Adrenal gland (tissue), 12 donors: ENCODE data around the gene RBKS. TPM values are rescaled to one million over a fixed set of nuclear protein-coding genes. Genes with fewer than 3 reads are reported as not detected.
"Not testable (repeated sequence)": the region's sequence is repeated elsewhere in the genome, so short reads cannot be mapped to it uniquely, and the experiment has no call there.

Experiments
- DNase-seq, 7 donors: peaks; one replicate each; pipeline ENCODE4 v3.0.0-alpha.2; 2019 to 2020
- H3K27ac ChIP-seq, 5 donors: fragments of 200-600 bp; sonication (generic) in 4 of 5; 1 replicate in 3 of 5; 2 replicates in 2 of 5; pipeline versions ENCODE4 v1.5.1 to v1.8.0; 2016 to 2020; ENCODE audit warnings: mild to moderate bottlenecking in 1 of 5
- H3K27me3 ChIP-seq: fragments of 200-600 bp; 2 replicates; pipeline ENCODE4 v1.8.0; 2021
- H3K36me3 ChIP-seq, 2 donors: fragments of 200-600 bp; replicated peaks in 1 of 2; 1 replicate in 1 of 2; 2 replicates in 1 of 2; pipeline versions ENCODE4 v1.5.1 to v1.8.0; 2018 to 2022
- H3K4me1 ChIP-seq, 2 donors: fragments of 200-600 bp; replicated peaks in 1 of 2; 1 replicate in 1 of 2; 2 replicates in 1 of 2; pipeline versions ENCODE4 v1.5.1 to v1.8.0; 2018 to 2021
- H3K4me3 ChIP-seq, 4 donors: fragments of 200-600 bp; sonication (generic) in 3 of 4; one replicate each; pipeline ENCODE4 v1.5.1; 2016 to 2018
- H3K9me3 ChIP-seq, 3 donors: fragments of 200-600 bp; sonication (generic) in 1 of 3; replicated peaks in 1 of 3; 1 replicate in 2 of 3; 2 replicates in 1 of 3; pipeline versions ENCODE4 v1.5.1 to v1.8.0; 2016 to 2021
- POLR2A ChIP-seq, 2 donors: fragments of 450-650 bp; IDR thresholded peaks; one replicate each; pipeline ENCODE4 v1.6.1; 2017; ENCODE audit warnings: antibody characterized with exemption in 2 of 2, mild to moderate bottlenecking in 2 of 2, moderate library complexity in 1 of 2
- WGBS, 4 donors: extraction: QIAGEN DNeasy Blood & Tissue Kit in 2 of 4; methylation state at CpG; one replicate each; pipeline versions ENCODE4 v1.1.5 to v1.1.7; 2013 to 2017; 5-methylcytosine and 5-hydroxymethylcytosine counted together
- intact Hi-C, 2 donors: fragments of 100-400 bp; cut with DNase I; formaldehyde crosslinking; loops; one replicate each; pipeline versions ENCODE4 v1.14.1 to v1.15.0; 2022 to 2023
- polyA plus RNA-seq, 3 donors: library from polyadenylated mRNA; stranded (reverse); fragments of 200-250 nt in 2 of 3; fragments of 350-450 nt in 1 of 3; fragmentation: Illumina TruSeq in 1 of 3; extraction: RNeasy Lipid Tissue Mini Kit (QIAGEN cat#74804) in 1 of 3; gene quantifications; one replicate each; pipeline ENCODE4 v1.2.3, GENCODE V29; 2013 to 2014
- total RNA-seq, 9 donors: library from RNA; depleted of rRNA in 4 of 9; stranded (reverse); fragments of >200 nt in 4 of 9; fragments of 120-200 nt in 1 of 9; fragmentation: NEBNext Ultra II Directional in 1 of 9; extraction: Animal tissue kit (Norgen Biotek cat#: 25700) in 1 of 9; gene quantifications; one replicate each; pipeline versions ENCODE4 v1.1.0 to v1.2.4, GENCODE V29; 2013 to 2023
- TF ChIP-seq, protein P1 (sequence below), 6 experiments: fragments of 450-650 bp in 4 of 6; fragments of 200-600 bp in 2 of 6; sonication (generic) in 1 of 6; IDR thresholded peaks; 1 replicate in 5 of 6; 2 replicates in 1 of 6; pipeline versions ENCODE4 v1.5.1 to v1.8.0; 2016 to 2021; ENCODE audit warnings: antibody characterized with exemption in 6 of 6, mild to moderate bottlenecking in 2 of 6, moderate library complexity in 1 of 6
- donor health status: healthy with polysubstance abuse.
- donor health status: Bipolar disorder and iron deficiency.
- donor health status: DM: yes; HTN: yes; CAD: no.
- donor health status: DM: no; HTN: no; CAD: no.
- donor health status: DM: no; HTN: no; CAD: no.
- donor health status: DM: yes; HTN: yes; CAD: no.

The RBKS gene
- total and polyA plus RNA-seq, 12 donors: 9.1 to 54.4 (median 20.3) TPM

DNA sequence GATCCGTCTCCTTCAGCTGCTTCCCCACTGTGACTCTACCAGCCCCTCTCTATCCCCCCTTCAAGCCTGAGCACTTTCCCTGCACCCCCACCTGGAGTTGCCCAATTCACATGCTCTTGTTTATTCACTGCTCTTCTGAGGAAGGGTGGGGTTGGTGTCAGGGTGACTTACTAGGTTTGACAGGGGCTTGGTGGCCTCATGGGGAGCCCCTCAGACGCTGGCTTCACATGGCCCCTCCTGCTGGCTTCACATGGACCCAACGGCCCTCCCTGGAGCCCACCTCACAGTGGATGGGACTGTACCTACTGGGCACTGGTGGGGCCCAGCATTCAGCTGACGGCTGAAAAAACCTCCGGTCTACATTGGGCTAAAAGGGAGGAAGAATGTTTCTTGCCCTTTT is 135.4 kb downstream of the RBKS start:
- intact Hi-C loops: no loop called here
- Histone ChIP-seq H3K27ac (no peak overlapping the region), H3K4me3 (no peak overlapping the region), H3K36me3 (no peaks in the 10 kb centered on the region), H3K27me3 (no peaks in the 10 kb centered on the region), H3K4me1 (peaks cover 16 to 28% of the 10 kb centered on the region in 2 donors), H3K9me3 (no peaks in the 10 kb centered on the region)
- peak in 1 of 7 donors; percentile 48 for DNase-seq
- TF ChIP-seq, protein P1, sequence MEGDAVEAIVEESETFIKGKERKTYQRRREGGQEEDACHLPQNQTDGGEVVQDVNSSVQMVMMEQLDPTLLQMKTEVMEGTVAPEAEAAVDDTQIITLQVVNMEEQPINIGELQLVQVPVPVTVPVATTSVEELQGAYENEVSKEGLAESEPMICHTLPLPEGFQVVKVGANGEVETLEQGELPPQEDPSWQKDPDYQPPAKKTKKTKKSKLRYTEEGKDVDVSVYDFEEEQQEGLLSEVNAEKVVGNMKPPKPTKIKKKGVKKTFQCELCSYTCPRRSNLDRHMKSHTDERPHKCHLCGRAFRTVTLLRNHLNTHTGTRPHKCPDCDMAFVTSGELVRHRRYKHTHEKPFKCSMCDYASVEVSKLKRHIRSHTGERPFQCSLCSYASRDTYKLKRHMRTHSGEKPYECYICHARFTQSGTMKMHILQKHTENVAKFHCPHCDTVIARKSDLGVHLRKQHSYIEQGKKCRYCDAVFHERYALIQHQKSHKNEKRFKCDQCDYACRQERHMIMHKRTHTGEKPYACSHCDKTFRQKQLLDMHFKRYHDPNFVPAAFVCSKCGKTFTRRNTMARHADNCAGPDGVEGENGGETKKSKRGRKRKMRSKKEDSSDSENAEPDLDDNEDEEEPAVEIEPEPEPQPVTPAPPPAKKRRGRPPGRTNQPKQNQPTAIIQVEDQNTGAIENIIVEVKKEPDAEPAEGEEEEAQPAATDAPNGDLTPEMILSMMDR (IDR thresholded peaks at IDR 0.05): no peak
- no peak for TF ChIP-seq POLR2A (IDR thresholded peaks at IDR 0.05)
- WGBS, 4 donors: 87 to 96% (median 87%) methylated on average over 5 of the region's 5 CpGs

DNA sequence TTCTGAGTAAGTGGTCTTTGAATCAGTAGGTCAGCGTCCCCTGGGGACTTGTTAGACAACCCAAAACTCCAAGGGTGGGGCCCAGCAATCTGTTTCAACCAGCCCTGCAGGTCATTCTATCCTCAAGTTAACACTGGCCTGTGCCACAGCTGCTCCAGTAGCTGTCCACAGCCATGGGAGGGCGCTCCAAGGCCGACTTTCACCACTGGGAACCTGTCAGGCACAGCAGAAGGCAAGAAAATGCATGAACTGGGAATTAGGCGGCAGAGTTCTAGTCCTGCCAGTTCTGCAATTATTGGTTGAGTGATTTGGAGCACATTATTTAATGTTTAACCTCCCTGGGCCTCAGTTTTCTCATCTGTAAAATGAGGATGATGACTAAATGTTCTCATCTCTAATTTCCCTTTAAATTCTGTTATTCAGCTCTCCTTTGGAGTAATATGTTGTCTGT is 136.0 kb downstream of the RBKS start:
- no peak overlapping the region for H3K4me3 ChIP-seq
- H3K27ac ChIP-seq: no peak overlapping the region
- no peak for TF ChIP-seq POLR2A (IDR thresholded peaks at IDR 0.05)
- TF ChIP-seq, protein P1 (IDR thresholded peaks at IDR 0.05): peak; percentile 74 to 92 (median 87)
- intact Hi-C loops: no loop called here
- WGBS, 4 donors: 27 to 39% (median 33%) methylated on average over 3 to 4 of the region's 4 CpGs
- no peaks in the 10 kb centered on the region for H3K36me3 ChIP-seq
- no peaks in the 10 kb centered on the region for H3K27me3 ChIP-seq
- H3K4me1 ChIP-seq: peaks cover 16 to 28% of the 10 kb centered on the region in 2 donors
- no peaks in the 10 kb centered on the region for H3K9me3 ChIP-seq
- peak; percentile 86 to 93 (median 87) for DNase-seq

DNA sequence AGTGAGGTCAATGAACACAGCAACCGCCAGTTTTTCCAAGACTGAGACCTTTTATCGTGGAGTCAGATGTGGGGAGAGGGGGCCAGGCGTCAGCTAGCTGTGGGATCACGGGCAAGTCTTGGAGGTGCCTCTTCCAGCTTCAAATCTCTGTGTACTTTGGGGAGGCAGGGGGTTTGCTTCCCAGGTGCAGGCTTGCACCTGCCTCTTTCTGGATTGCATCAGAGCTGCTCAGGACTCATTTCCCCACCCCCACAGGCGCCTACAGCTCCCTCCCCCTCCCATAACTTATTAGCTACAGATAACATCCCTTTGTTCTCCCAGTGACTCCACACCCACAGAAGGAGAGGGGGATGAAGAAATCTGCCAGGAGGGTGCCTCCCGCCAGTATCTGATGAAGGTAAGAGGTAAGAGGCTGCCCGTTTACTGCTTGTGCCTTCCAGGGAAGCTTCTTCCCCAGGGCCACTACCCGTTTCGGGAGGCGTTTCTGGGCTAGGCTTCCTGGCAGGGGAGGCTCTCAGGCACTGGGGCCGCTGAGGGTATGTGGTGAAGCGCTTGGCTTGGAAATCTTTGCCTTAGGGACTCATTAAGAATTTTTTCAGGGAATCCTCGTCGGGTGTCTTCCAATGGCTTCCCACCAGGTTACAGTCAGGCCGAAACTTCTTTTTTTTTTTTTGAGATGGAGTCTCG is 137.5 kb downstream of the RBKS start:
- Histone ChIP-seq H3K9me3 (no peaks in the 10 kb centered on the region), H3K27me3 (no peaks in the 10 kb centered on the region), H3K27ac (peak overlapping the region in 2 of 5 donors; percentile 21 to 66), H3K36me3 (no peaks in the 10 kb centered on the region), H3K4me1 (peaks cover 16 to 28% of the 10 kb centered on the region in 2 donors), H3K4me3 (no peak overlapping the region)
- 60 to 82% (median 68%) methylated on average over 16 of the region's 16 CpGs for WGBS, 4 donors
- intact Hi-C loops: no loop called here
- TF ChIP-seq POLR2A (IDR thresholded peaks at IDR 0.05): no peak
- TF ChIP-seq, protein P1 (IDR thresholded peaks at IDR 0.05): no peak
- peak in 3 of 7 donors; percentile 34 to 49 (median 40) for DNase-seq

DNA sequence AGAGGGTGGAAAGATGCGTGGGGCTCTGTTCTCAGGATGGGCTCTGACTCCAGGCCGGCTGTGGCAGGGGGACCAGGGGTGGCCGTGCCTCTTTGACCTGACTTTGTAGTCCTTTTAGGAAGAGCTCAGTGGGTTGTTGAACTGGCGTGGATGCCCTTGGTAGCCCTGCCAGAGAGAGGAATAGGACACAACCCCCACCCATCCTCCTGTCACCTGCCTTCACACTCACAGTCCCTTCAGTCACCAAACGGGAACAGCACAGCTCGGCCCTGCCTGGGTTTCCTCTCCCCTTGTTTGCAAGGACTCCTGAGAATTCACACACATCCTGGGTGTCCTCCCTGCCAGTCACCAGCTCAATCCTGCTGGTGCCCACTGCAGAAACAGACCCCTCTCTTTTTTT is 138.8 kb downstream of the RBKS start:
- DNase-seq: peak in 1 of 7 donors; percentile 48
- Histone ChIP-seq H3K36me3 (no peaks in the 10 kb centered on the region), H3K4me1 (peaks cover 7 to 16% of the 10 kb centered on the region in 2 donors), H3K27me3 (no peaks in the 10 kb centered on the region), H3K4me3 (no peak overlapping the region), H3K9me3 (no peaks in the 10 kb centered on the region), H3K27ac (no peak overlapping the region)
- intact Hi-C loops: no loop called here
- TF ChIP-seq POLR2A (IDR thresholded peaks at IDR 0.05): no peak
- TF ChIP-seq, protein P1 (IDR thresholded peaks at IDR 0.05): no peak
- WGBS, 4 donors: 82 to 94% (median 93%) methylated on average over 5 to 6 of the region's 6 CpGs

DNA sequence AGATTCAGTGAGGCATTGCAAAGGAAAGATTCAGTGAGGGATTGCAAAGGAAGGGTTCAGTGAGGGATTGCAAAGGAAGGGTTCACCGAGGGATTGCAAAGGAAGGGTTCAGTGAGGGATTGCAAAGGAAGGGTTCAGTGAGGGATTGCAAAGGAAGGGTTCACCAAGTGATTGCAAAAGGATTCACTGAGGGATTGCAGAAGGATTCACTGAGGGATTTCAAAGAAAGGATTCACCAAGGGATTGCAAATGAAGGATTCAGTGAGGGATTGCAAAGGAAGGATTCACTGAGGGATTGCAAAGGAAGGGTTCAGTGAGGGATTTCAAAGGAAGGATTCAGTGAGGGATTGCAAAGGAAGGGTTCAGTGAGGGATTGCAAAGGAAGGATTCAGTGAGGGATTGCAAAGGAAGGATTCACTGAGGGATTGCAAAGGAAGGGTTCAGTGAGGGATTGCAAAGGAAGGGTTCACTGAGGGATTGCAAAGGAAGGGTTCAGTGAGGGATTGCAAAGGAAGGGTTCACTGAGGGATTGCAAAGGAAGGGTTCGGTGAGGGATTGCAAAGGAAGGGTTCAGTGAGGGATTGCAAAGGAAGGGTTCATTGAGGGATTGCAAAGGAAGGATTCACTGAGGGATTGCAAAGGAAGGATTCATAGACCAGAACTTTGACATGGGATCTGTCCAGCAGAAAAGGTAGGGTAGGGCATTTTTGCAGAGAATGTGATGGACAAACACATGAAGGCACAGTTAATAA is 141.2 kb downstream of the RBKS start:
- H3K4me1 ChIP-seq, H3K27ac ChIP-seq, H3K9me3 ChIP-seq, intact Hi-C loops, H3K4me3 ChIP-seq, H3K36me3 ChIP-seq, H3K27me3 ChIP-seq, DNase-seq: not testable (repeated sequence)
- 83 to 93% (median 85%) methylated on average over 2 of the region's 2 CpGs for WGBS, 4 donors
